Osteocyte (in vitro differentiated cells): ENCODE results near the gene DPF3. TPM values are rescaled to one million over a fixed set of nuclear protein-coding genes. Genes with fewer than 3 reads are reported as not detected.
A peak's percentile ranks its signal among the peaks of the same experiment; 100 is the strongest.

Experiments
- DNase-seq: peaks from one replicate; pipeline ENCODE4 v3.0.0; 2021; ENCODE audit warnings: mixed read lengths; ENCODE audit not compliant: unreplicated experiment; ENCODE audit errors: extremely low spot score
- H3K27ac Mint-ChIP-seq: one replicate; pipeline ENCODE4 v1.8.0; 2021; ENCODE audit warnings: mild to moderate bottlenecking, mixed read lengths; ENCODE audit not compliant: unreplicated experiment
- H3K27me3 Mint-ChIP-seq: one replicate; pipeline ENCODE4 v1.8.0; 2021; ENCODE audit warnings: mixed read lengths; ENCODE audit not compliant: unreplicated experiment
- H3K36me3 Mint-ChIP-seq: one replicate; pipeline ENCODE4 v1.8.0; 2021; ENCODE audit warnings: mixed read lengths; ENCODE audit not compliant: unreplicated experiment
- H3K4me1 Mint-ChIP-seq: one replicate; pipeline ENCODE4 v1.8.0; 2021; ENCODE audit warnings: mixed read lengths; ENCODE audit not compliant: unreplicated experiment
- H3K4me3 Mint-ChIP-seq: one replicate; pipeline ENCODE4 v1.8.0; 2021; ENCODE audit warnings: mild to moderate bottlenecking, moderate library complexity, mixed read lengths; ENCODE audit not compliant: unreplicated experiment
- H3K9me3 Mint-ChIP-seq: one replicate; pipeline ENCODE4 v1.8.0; 2021; ENCODE audit warnings: mixed read lengths; ENCODE audit not compliant: unreplicated experiment
- CTCF ChIP-seq: fragments of 200-600 bp; sonication (generic); IDR thresholded peaks from 2 replicates; pipeline ENCODE4 v1.5.0; 2021; ENCODE audit warnings: antibody characterized with exemption, mild to moderate bottlenecking, moderate library complexity
- total RNA-seq: library from RNA; stranded (reverse); gene quantifications from 2 replicates; pipeline ENCODE4 v1.2.1, GENCODE V29; 2021

Gene DPF3
- total RNA-seq, 1 donor from 2014 or later, result 5.8 TPM

- H3K4me3 Mint-ChIP-seq, result no peak overlapping the region
- H3K9me3 Mint-ChIP-seq, result peaks cover 5% of the 10 kb centered on the region
- H3K27me3 Mint-ChIP-seq, result no peaks in the 10 kb centered on the region
- TF ChIP-seq CTCF, result no peak
- peak overlapping the region; percentile 6 for H3K27ac Mint-ChIP-seq
- peaks cover 5% of the 10 kb centered on the region for H3K36me3 Mint-ChIP-seq
- DNase-seq, result no peak
- peaks cover 21% of the 10 kb centered on the region for H3K4me1 Mint-ChIP-seq
Observed at GRCh38 chr14:72745546-72745945, 148.4 kb downstream of the DPF3 start.

DNA sequence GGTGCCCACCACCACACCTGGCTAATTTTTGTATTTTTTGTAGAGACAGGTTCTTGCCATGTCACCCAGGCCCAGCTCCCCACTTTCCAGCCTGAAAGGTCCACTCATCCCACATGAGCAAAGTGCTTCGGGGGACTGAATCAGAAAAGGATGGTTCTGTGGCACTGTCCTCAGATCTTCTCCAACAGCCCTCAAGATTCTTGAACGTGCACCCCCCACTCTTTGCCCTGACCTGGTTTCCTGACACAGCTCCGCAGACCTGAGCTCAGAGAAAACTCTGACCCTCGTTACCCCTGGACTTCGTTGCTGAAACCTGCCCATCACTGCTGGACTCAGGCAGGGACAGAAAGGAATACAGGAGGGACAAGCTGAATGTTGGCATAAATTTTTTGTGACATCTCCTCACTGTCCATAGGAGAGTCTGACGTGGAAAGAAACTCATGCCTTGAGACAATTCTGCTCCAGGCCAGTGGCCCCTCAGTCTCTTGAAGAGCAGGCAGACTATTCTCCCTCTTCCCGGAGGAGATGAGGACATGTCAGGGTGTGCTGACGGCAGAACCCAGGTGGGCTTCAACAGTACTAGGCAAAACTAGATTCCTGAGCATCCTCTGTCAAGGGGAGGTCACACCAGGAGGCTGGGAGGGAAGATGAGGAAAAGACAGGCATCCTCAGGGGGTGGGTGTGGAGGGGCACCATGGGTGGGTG, 149.3 kb downstream of the DPF3 start:
- TF ChIP-seq CTCF, result no peak
- Mint-ChIP-seq H3K4me1 (peaks cover 21% of the 10 kb centered on the region), H3K9me3 (peaks cover 5% of the 10 kb centered on the region), H3K4me3 (no peak overlapping the region), H3K27me3 (no peaks in the 10 kb centered on the region), H3K27ac (no peak overlapping the region), H3K36me3 (peaks cover 5% of the 10 kb centered on the region)
- DNase-seq, result peak; percentile 59

- Mint-ChIP-seq H3K27ac (no peak overlapping the region), H3K36me3 (peaks cover 5% of the 10 kb centered on the region), H3K4me1 (peaks cover 21% of the 10 kb centered on the region), H3K27me3 (no peaks in the 10 kb centered on the region), H3K9me3 (peaks cover 5% of the 10 kb centered on the region), H3K4me3 (no peak overlapping the region)
- no peak for TF ChIP-seq CTCF
- DNase-seq, result peak; percentile 68
Observed at GRCh38 chr14:72743626-72744025, 150.3 kb downstream of the DPF3 start.

- H3K9me3 Mint-ChIP-seq, result no peaks in the 10 kb centered on the region
- H3K4me3 Mint-ChIP-seq, result no peak overlapping the region
- H3K36me3 Mint-ChIP-seq, result no peaks in the 10 kb centered on the region
- DNase-seq, result peak; percentile 66
- H3K27ac Mint-ChIP-seq, result no peak overlapping the region
- peaks cover 21% of the 10 kb centered on the region for H3K4me1 Mint-ChIP-seq
- no peak for TF ChIP-seq CTCF
- H3K27me3 Mint-ChIP-seq, result no peaks in the 10 kb centered on the region
Observed at GRCh38 chr14:72742838-72743195, 151.1 kb downstream of the DPF3 start.

GRCh38 chr14:72742118-72742837, 151.6 kb downstream of the DPF3 start:
- H3K36me3 Mint-ChIP-seq, result no peaks in the 10 kb centered on the region
- H3K27ac Mint-ChIP-seq, result no peak overlapping the region
- peak; percentile 59 for DNase-seq
- no peaks in the 10 kb centered on the region for H3K27me3 Mint-ChIP-seq
- no peak for TF ChIP-seq CTCF
- no peaks in the 10 kb centered on the region for H3K9me3 Mint-ChIP-seq
- H3K4me1 Mint-ChIP-seq, result peaks cover 21% of the 10 kb centered on the region
- H3K4me3 Mint-ChIP-seq, result no peak overlapping the region
